GM12872 (cell line): ENCODE measurements around the gene TBC1D3K.
"Not testable (repeated sequence)": the region's sequence is repeated elsewhere in the genome, so short reads cannot be mapped to it uniquely, and the experiment has no call there.

Source experiments
- TF ChIP-seq, protein P1 (sequence below): IDR thresholded peaks from 3 replicates; pipeline ENCODE4 v1.5.1; 2011; ENCODE audit warnings: low read depth, mild to moderate bottlenecking, low read length, moderate library complexity; ENCODE audit not compliant: insufficient read depth

TBC1D3K gene

DNA sequence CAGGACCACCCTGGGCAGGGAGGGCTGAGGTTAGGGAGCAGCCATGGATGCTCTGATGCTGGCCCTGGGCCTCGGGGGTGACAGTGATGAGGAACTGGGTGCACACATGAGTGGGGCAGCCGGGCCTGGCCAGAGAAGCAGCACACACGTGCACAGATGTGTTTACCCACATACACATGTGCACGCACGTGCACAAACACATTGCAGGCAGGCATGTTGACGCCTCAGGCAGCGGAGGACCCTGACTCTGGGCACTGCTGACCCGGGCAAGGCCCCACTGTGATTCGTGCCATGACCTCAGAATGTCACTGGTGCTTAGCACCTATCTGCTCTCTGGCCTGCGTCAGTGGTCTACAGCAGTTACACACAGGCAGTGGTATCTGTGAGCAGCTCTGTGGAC is at the start of gene TBC1D3K:
TSS of gene TBC1D3K (plus strand) at position 301 of the 400 bp plus-strand sequence. CDS start 1,585 bp downstream, outside the sequence.
- TF ChIP-seq, protein P1, sequence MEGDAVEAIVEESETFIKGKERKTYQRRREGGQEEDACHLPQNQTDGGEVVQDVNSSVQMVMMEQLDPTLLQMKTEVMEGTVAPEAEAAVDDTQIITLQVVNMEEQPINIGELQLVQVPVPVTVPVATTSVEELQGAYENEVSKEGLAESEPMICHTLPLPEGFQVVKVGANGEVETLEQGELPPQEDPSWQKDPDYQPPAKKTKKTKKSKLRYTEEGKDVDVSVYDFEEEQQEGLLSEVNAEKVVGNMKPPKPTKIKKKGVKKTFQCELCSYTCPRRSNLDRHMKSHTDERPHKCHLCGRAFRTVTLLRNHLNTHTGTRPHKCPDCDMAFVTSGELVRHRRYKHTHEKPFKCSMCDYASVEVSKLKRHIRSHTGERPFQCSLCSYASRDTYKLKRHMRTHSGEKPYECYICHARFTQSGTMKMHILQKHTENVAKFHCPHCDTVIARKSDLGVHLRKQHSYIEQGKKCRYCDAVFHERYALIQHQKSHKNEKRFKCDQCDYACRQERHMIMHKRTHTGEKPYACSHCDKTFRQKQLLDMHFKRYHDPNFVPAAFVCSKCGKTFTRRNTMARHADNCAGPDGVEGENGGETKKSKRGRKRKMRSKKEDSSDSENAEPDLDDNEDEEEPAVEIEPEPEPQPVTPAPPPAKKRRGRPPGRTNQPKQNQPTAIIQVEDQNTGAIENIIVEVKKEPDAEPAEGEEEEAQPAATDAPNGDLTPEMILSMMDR = not testable (repeated sequence)

- TF ChIP-seq, protein P1 = no peak
Observed at GRCh38 chr17:37884516-37884915, 39.7 kb upstream of the TBC1D3K start.

- TF ChIP-seq, protein P1 = no peak
Observed at GRCh38 chr17:37885136-37885535, 39.1 kb upstream of the TBC1D3K start.

- TF ChIP-seq, protein P1 = no peak
Observed at GRCh38 chr17:37888881-37889280, 35.3 kb upstream of the TBC1D3K start.
